ENCODE results near the gene MORC2. TPM values are rescaled to one million over a fixed set of nuclear protein-coding genes. Genes with fewer than 3 reads are reported as not detected.

MORC2 gene
- total and polyA plus RNA-seq, 4 donors, result 4.2 to 12.0 (median 9.8) TPM

DNA sequence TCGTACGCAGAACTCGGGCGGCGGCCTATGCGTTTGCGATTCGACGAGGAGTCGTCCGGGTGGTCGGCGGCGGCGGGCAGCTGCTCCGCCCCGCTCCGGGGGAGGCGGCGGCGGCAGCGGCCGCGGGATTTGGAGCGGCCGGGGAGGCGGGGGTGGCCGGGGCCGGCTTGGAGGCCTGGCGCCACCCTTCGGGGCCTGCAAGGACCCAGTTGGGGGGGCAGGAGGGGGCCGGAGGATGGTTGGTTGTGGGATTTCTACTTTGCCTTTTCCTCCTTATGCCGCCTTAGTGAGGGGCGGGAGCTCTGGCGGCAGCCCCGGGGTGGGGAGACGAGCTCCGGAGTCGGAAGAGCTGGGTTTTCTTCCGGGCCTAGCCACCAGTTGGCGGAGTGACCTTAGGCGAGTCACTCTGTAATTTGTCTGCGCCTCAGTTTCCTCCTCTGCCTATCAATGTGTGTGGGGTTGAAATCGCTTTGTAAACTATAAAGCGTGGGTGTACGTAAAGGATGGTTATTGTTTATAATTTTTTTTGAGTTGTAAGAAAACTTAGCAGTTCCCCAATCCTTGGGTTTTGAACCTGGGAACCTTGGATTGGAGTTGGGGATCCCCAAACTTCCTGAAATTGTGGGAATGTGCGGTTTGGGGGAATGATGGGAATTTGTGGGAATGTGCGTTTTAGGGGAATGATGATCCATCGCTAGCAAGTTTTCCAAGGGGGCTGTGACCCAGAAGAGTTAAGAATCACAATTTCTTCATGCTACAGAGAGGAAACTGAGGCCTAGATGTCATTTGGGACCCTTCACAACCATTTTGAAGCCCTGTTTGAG lies 1.2 kb upstream of the MORC2 start:
- TF ChIP-seq, protein P1, sequence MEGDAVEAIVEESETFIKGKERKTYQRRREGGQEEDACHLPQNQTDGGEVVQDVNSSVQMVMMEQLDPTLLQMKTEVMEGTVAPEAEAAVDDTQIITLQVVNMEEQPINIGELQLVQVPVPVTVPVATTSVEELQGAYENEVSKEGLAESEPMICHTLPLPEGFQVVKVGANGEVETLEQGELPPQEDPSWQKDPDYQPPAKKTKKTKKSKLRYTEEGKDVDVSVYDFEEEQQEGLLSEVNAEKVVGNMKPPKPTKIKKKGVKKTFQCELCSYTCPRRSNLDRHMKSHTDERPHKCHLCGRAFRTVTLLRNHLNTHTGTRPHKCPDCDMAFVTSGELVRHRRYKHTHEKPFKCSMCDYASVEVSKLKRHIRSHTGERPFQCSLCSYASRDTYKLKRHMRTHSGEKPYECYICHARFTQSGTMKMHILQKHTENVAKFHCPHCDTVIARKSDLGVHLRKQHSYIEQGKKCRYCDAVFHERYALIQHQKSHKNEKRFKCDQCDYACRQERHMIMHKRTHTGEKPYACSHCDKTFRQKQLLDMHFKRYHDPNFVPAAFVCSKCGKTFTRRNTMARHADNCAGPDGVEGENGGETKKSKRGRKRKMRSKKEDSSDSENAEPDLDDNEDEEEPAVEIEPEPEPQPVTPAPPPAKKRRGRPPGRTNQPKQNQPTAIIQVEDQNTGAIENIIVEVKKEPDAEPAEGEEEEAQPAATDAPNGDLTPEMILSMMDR (IDR thresholded peaks at IDR 0.05; ENCODE audit: low read depth, low read length, missing input control), result no peak
- no peak for TF ChIP-seq YY1 (IDR thresholded peaks at IDR 0.05)
- TF ChIP-seq FOXA1 (IDR thresholded peaks at IDR 0.05), result no peak
- no peak for TF ChIP-seq HNF4A (conservative IDR thresholded peaks at IDR 0.05)
- TF ChIP-seq SP1 (IDR thresholded peaks at IDR 0.05), result no peak
- no peak for TF ChIP-seq HNF4G (IDR thresholded peaks at IDR 0.05)
- TF ChIP-seq EGR1 (IDR thresholded peaks at IDR 0.05; ENCODE audit: low read depth in 2 of 2), result no peak
- TF ChIP-seq, protein P2, sequence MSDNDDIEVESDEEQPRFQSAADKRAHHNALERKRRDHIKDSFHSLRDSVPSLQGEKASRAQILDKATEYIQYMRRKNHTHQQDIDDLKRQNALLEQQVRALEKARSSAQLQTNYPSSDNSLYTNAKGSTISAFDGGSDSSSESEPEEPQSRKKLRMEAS (IDR thresholded peaks at IDR 0.05), result no peak
- TF ChIP-seq, protein P3, sequence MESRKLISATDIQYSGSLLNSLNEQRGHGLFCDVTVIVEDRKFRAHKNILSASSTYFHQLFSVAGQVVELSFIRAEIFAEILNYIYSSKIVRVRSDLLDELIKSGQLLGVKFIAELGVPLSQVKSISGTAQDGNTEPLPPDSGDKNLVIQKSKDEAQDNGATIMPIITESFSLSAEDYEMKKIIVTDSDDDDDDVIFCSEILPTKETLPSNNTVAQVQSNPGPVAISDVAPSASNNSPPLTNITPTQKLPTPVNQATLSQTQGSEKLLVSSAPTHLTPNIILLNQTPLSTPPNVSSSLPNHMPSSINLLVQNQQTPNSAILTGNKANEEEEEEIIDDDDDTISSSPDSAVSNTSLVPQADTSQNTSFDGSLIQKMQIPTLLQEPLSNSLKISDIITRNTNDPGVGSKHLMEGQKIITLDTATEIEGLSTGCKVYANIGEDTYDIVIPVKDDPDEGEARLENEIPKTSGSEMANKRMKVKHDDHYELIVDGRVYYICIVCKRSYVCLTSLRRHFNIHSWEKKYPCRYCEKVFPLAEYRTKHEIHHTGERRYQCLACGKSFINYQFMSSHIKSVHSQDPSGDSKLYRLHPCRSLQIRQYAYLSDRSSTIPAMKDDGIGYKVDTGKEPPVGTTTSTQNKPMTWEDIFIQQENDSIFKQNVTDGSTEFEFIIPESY (IDR thresholded peaks at IDR 0.05), result no peak
- TF ChIP-seq, protein P4, sequence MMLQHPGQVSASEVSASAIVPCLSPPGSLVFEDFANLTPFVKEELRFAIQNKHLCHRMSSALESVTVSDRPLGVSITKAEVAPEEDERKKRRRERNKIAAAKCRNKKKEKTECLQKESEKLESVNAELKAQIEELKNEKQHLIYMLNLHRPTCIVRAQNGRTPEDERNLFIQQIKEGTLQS (IDR thresholded peaks at IDR 0.05), result no peak
- no peak for TF ChIP-seq TAF1 (conservative IDR thresholded peaks at IDR 0.05)
- no peak for TF ChIP-seq JUND (IDR thresholded peaks at IDR 0.05)
- no peak for TF ChIP-seq RXRA (IDR thresholded peaks at IDR 0.05)
- peaks cover 0 to 4% (median 0%) of the 10 kb centered on the region in 4 donors for H3K9me3 ChIP-seq (ENCODE audit: control insufficient read depth in 4 of 4, low read length in 3 of 4)
- H3K27ac ChIP-seq (ENCODE audit: low read depth in 1 of 2, low read length in 2 of 2), result peak overlapping the region; percentile 82 to 87
- H3K4me1 ChIP-seq (ENCODE audit: control insufficient read depth in 4 of 4, insufficient read depth in 4 of 4, low read length in 3 of 4), result peaks cover 3 to 26% (median 18%) of the 10 kb centered on the region in 4 donors
- no peaks in the 10 kb centered on the region for H3K27me3 ChIP-seq (ENCODE audit: control insufficient read depth in 4 of 4, insufficient read depth in 4 of 4, low read length in 3 of 4)
- WGBS, result 3% methylated on average over 49 of the region's 49 CpGs
- peaks cover 4 to 24% (median 21%) of the 10 kb centered on the region in 4 donors for H3K36me3 ChIP-seq (ENCODE audit: control insufficient read depth in 4 of 4, insufficient read depth in 3 of 4, low read depth in 1 of 4, low read length in 3 of 4)
- H3K4me3 ChIP-seq (ENCODE audit: low read depth in 1 of 3, low read length in 3 of 3), result peak overlapping the region; percentile 86 to 96 (median 86)
- H3K9ac ChIP-seq (ENCODE audit: low read depth in 1 of 2, low read length in 2 of 2), result peak overlapping the region; percentile 56 to 72
- DNase-seq (ENCODE audit: low spot score), result no peak

DNA sequence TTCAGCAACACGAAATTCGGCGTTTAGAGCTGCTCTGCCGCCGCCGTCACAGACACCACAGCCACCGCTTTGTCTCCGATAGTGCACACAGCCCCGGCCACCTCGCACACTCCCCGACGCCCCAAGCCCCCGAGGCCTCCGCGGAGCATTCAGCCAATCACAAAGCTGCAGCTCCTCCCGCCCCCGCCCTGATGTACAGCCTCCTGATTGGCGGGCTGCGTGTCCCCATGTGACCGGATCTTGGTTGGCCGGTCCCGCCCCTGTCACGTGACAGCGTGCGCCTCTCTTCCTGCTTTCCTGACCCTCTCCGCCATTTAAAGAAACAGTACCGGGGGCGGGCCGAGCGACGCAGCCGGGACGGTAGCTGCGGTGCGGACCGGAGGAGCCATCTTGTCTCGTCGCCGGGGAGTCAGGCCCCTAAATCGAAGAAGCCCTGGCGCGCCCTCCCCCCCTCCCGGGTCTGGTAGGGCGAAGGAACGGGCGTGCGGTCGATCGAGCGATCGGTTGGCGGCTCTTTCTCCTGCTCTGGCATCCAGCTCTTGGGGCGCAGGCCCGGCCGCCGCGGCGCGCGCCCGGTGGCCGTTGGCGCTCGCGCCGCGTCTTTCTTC lies 454 bp upstream of the MORC2 start, which contains the start of gene TUG1:
Gene TUG1 (plus strand): TSS at position 342 of the 608 bp plus-strand sequence.
- peak within 1 kb of the TSS; percentile 82 to 87 for H3K27ac ChIP-seq (ENCODE audit: low read depth in 1 of 2, low read length in 2 of 2)
- H3K4me1 ChIP-seq (ENCODE audit: control insufficient read depth in 4 of 4, insufficient read depth in 4 of 4, low read length in 3 of 4), result peaks cover 3 to 26% (median 18%) of the 10 kb centered on the region in 4 donors
- peak; percentile 97 for DNase-seq (ENCODE audit: low spot score)
- H3K9ac ChIP-seq (ENCODE audit: low read depth in 1 of 2, low read length in 2 of 2), result peak within 1 kb of the TSS; percentile 56 to 72
- H3K27me3 ChIP-seq (ENCODE audit: control insufficient read depth in 4 of 4, insufficient read depth in 4 of 4, low read length in 3 of 4), result no peaks in the 10 kb centered on the region
- H3K4me3 ChIP-seq (ENCODE audit: low read depth in 1 of 3, low read length in 3 of 3), result peak within 1 kb of the TSS; percentile 86 to 96 (median 86)
- peaks cover 4 to 24% (median 21%) of the 10 kb centered on the region in 4 donors for H3K36me3 ChIP-seq (ENCODE audit: control insufficient read depth in 4 of 4, insufficient read depth in 3 of 4, low read depth in 1 of 4, low read length in 3 of 4)
- under 1% methylated on average over 67 of the region's 67 CpGs for WGBS
- H3K9me3 ChIP-seq (ENCODE audit: control insufficient read depth in 4 of 4, low read length in 3 of 4), result peaks cover 0 to 4% (median 0%) of the 10 kb centered on the region in 4 donors
- TF ChIP-seq EGR1 (IDR thresholded peaks at IDR 0.05; ENCODE audit: low read depth in 2 of 2), result peak; percentile 94 to 96
- TF ChIP-seq HNF4G (IDR thresholded peaks at IDR 0.05), result no peak
- peak in 1 of 2 donors; percentile 27 for TF ChIP-seq RAD21 (IDR thresholded peaks at IDR 0.05)
- TF ChIP-seq, protein P4 (IDR thresholded peaks at IDR 0.05), result no peak
- TF ChIP-seq FOXA1 (IDR thresholded peaks at IDR 0.05), result no peak
- peak; percentile 97 for TF ChIP-seq YY1 (IDR thresholded peaks at IDR 0.05)
- TF ChIP-seq JUND (IDR thresholded peaks at IDR 0.05), result no peak
- no peak for TF ChIP-seq NR2F2 (IDR thresholded peaks at IDR 0.05)
- TF ChIP-seq, protein P3 (IDR thresholded peaks at IDR 0.05), result no peak
- peak; percentile 40 for TF ChIP-seq TAF1 (conservative IDR thresholded peaks at IDR 0.05)
- TF ChIP-seq SP1 (IDR thresholded peaks at IDR 0.05), result peak; percentile 81
- TF ChIP-seq, protein P1 (IDR thresholded peaks at IDR 0.05; ENCODE audit: low read depth, low read length, missing input control), result no peak
